ENCODE results near the gene DRC1.

GRCh38 chr2:26421961-26422360 is 20.2 kb downstream of the DRC1 start:
- no peak for TF ChIP-seq POLR2AphosphoS5 (IDR thresholded peaks at IDR 0.05; ENCODE audit: insufficient read depth in 1 of 2, low read depth in 1 of 2)
- no peak for TF ChIP-seq CTCF (IDR thresholded peaks at IDR 0.05)

All from vagina (tissue), 2 donors.